Chondrocyte (in vitro differentiated cells): ENCODE measurements around the gene CRIP1. TPM values are rescaled to one million over a fixed set of nuclear protein-coding genes. Genes with fewer than 3 reads are reported as not detected.
A peak's percentile ranks its signal among the peaks of the same experiment; 100 is the strongest.

Experiments used
- DNase-seq: peaks from one replicate; pipeline ENCODE4 v3.0.0; 2021; ENCODE audit warnings: mixed read lengths, low spot score
- H3K27ac Mint-ChIP-seq: one replicate; pipeline ENCODE4 v1.8.0; 2021; ENCODE audit warnings: mild to moderate bottlenecking, moderate library complexity, mixed read lengths; ENCODE audit not compliant: unreplicated experiment
- H3K27me3 Mint-ChIP-seq: 2 replicates; pipeline ENCODE4 v1.8.0; 2021; ENCODE audit warnings: low read depth, mixed read lengths
- H3K36me3 Mint-ChIP-seq: 2 replicates; pipeline ENCODE4 v1.8.0; 2021; ENCODE audit warnings: low read depth, mixed read lengths
- H3K4me1 Mint-ChIP-seq: 2 replicates; pipeline ENCODE4 v1.8.0; 2021; ENCODE audit warnings: low read depth, mild to moderate bottlenecking, mixed read lengths
- H3K4me3 Mint-ChIP-seq: one replicate; pipeline ENCODE4 v1.8.0; 2021; ENCODE audit warnings: mild to moderate bottlenecking, moderate library complexity, mixed read lengths; ENCODE audit not compliant: unreplicated experiment
- H3K9me3 Mint-ChIP-seq: 2 replicates; pipeline ENCODE4 v1.8.0; 2021; ENCODE audit warnings: low read depth, mixed read lengths
- CTCF ChIP-seq: fragments of 200-600 bp; sonication (generic); IDR thresholded peaks from 2 replicates; pipeline ENCODE4 v1.5.0; 2021; ENCODE audit warnings: antibody characterized with exemption, mild to moderate bottlenecking, moderate library complexity
- total RNA-seq: library from RNA; stranded (reverse); gene quantifications from 3 replicates; pipeline ENCODE4 v1.2.1, GENCODE V29; 2021

Gene CRIP1
- total RNA-seq, 1 donor from 2014 or later = 181 TPM

DNA sequence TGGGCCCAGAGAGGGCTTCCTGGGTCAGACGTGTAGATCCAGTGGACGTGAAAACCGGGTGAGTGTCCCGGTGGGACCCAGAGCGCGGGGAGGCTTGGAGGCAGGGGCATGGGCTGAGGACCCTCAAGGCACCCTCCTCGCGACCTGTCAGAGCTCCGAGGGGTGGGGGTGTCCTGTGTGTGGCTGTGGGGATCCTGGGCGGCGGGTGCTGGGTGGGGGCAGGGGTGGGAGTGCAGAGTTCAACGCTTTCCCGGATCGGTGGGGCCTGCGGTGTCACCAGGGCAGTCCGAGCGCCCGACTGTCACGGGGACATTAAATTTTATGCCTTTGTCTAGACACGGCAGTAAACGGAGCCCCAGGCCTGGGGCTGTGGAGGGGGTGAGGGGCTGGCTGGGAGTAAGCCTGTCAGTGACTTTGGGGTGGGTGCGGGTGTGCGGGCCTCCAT lies 40.7 kb downstream of the CRIP1 start:
- Mint-ChIP-seq H3K27me3 (no peaks in the 10 kb centered on the region), H3K27ac (no peak overlapping the region), H3K4me1 (peaks cover 5% of the 10 kb centered on the region), H3K4me3 (peak overlapping the region; percentile 72), H3K36me3 (no peaks in the 10 kb centered on the region), H3K9me3 (no peaks in the 10 kb centered on the region)
- DNase-seq = peak; percentile 88
- no peak for TF ChIP-seq CTCF

DNA sequence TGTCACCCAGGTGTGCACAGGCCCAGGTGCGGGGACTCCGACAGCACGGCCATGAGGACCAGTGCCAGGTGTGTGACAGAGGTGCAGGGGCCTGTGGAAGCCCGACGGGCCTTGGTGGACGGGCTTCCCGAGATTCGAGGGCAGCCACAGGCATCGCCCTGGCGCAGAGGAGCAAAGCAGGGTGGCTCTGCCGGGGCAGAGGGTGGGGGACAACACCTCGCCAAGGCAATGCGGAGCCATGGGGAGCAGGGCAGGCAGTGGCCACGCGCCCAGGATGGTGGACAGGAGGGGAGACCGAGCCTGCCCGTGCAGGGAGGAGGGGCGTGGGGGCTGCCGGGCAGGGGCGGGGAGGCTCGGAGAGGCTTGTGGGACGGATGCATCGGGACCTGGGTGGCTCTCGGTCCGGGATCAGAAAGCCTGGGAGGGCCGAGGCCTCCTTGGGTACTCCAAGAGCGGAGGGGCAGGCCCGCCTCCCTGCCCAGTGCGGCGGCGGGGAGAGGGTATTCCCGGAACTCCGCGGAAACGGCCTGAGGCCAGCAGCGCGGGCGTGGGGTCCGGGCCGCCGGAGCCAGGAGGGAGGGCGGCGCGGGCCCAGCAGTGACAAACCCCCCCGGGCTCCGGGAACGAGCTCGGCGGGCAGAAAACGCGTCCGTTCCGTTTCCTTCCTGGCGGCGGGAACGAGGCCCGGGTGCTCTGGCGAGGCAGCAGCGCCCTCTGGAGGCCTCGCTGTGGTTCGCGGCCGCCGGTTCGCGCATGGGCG lies 41.3 kb downstream of the CRIP1 start:
- H3K27me3 Mint-ChIP-seq = no peaks in the 10 kb centered on the region
- H3K4me1 Mint-ChIP-seq = peaks cover 5% of the 10 kb centered on the region
- TF ChIP-seq CTCF = peak; percentile 89
- peak overlapping the region; percentile 72 for H3K4me3 Mint-ChIP-seq
- no peak for DNase-seq
- H3K9me3 Mint-ChIP-seq = no peaks in the 10 kb centered on the region
- H3K36me3 Mint-ChIP-seq = no peaks in the 10 kb centered on the region
- no peak overlapping the region for H3K27ac Mint-ChIP-seq

DNA sequence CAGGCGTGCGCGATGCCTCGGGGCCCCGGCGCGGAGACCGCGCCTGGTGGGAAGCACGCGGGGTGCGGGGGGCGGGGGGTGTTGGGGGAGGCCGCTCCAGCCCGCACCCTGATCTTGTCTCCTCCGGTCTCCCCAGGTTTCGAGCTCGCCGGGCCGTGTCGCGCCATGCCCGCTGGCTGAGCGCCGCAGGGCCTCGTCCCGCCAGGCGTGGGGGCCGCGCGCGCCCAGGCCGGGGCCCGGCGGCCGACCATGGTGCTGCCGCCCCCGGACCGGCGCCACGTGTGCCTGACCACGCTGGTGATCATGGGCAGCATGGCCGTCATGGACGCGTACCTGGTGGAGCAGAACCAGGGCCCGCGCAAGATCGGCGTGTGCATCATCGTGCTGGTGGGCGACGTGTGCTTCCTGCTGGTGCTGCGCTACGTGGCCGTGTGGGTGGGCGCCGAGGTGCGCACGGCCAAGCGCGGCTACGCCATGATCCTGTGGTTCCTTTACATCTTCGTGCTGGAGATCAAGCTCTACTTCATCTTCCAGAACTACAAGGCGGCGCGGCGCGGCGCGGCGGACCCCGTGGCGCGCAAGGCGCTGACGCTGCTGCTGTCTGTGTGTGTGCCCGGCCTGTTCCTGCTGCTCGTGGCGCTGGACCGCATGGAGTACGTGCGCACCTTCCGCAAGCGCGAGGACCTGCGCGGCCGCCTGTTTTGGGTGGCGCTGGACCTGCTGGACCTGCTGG lies 42.1 kb downstream of the CRIP1 start:
- Mint-ChIP-seq H3K9me3 (no peaks in the 10 kb centered on the region), H3K4me1 (peaks cover 5% of the 10 kb centered on the region), H3K4me3 (no peak overlapping the region), H3K27me3 (peaks cover 2% of the 10 kb centered on the region), H3K27ac (no peak overlapping the region), H3K36me3 (no peaks in the 10 kb centered on the region)
- TF ChIP-seq CTCF = peak; percentile 46
- peak; percentile 92 for DNase-seq

GRCh38 chr14:105529319-105529568 lies 42.6 kb downstream of the CRIP1 start:
- H3K4me3 Mint-ChIP-seq = no peak overlapping the region
- no peaks in the 10 kb centered on the region for H3K9me3 Mint-ChIP-seq
- peaks cover 4% of the 10 kb centered on the region for H3K27me3 Mint-ChIP-seq
- no peaks in the 10 kb centered on the region for H3K36me3 Mint-ChIP-seq
- DNase-seq = peak; percentile 90
- H3K27ac Mint-ChIP-seq = no peak overlapping the region
- TF ChIP-seq CTCF = no peak
- peaks cover 5% of the 10 kb centered on the region for H3K4me1 Mint-ChIP-seq

GRCh38 chr14:105529569-105530284 lies 43.0 kb downstream of the CRIP1 start:
- TF ChIP-seq CTCF = no peak
- Mint-ChIP-seq H3K4me3 (no peak overlapping the region), H3K36me3 (no peaks in the 10 kb centered on the region), H3K27me3 (peaks cover 4% of the 10 kb centered on the region), H3K9me3 (no peaks in the 10 kb centered on the region), H3K27ac (no peak overlapping the region), H3K4me1 (peaks cover 5% of the 10 kb centered on the region)
- peak; percentile 82 for DNase-seq
